Measurements from ENCODE around the gene FBRSL1. TPM values are rescaled to one million over a fixed set of nuclear protein-coding genes. Genes with fewer than 3 reads are reported as not detected.

Gene FBRSL1
- total and polyA plus RNA-seq, 2 donors (not counting 3 experiments of a cell fraction or from before 2014, with no cell fraction given): 19.3 to 79.8 TPM

- BruUV-seq (replicated peaks): no TSS peak
- Histone ChIP-seq H4K20me1 (replicated peaks; ENCODE audit: control insufficient read depth, extremely low read depth, insufficient read depth, low read length) (no peaks in the 10 kb centered on the region), H3K9me3 (replicated peaks; ENCODE audit: control insufficient read depth, insufficient read depth, low read length) (no peaks in the 10 kb centered on the region), H3K36me3 (ENCODE audit: control insufficient read depth in 2 of 2, extremely low read depth in 1 of 2, insufficient read depth in 2 of 2, low read length in 2 of 2) (no peaks in the 10 kb centered on the region), H3K4me2 (ENCODE audit: insufficient read depth, low read length) (no peak overlapping the region), H3K9me1 (replicated peaks; ENCODE audit: control insufficient read depth, extremely low read depth, insufficient read depth, low read length) (no peaks in the 10 kb centered on the region), H3K79me2 (ENCODE audit: control insufficient read depth, insufficient read depth, low read length) (no peaks in the 10 kb centered on the region), H3K4me3 (replicated peaks in 1 of 3; ENCODE audit: insufficient read depth in 1 of 3, low read depth in 1 of 3, low read length in 3 of 3) (no peak overlapping the region), H3K4me1 (ENCODE audit: control insufficient read depth, extremely low read depth, insufficient read depth, low read length) (no peaks in the 10 kb centered on the region), H3K9ac (replicated peaks; ENCODE audit: extremely low read depth, insufficient read depth, low read length) (no peak overlapping the region), H3K27me3 (ENCODE audit: control insufficient read depth in 2 of 2, insufficient read depth in 2 of 2, low read length in 2 of 2) (no peaks in the 10 kb centered on the region), H3K27ac (ENCODE audit: insufficient read depth, low read depth, low read length) (no peak overlapping the region), H2AFZ (ENCODE audit: low read depth, low read length) (no peak overlapping the region)
- DNase-seq (ENCODE audit: low read depth, low spot score) (no peak), FAIRE-seq (no peak)
- ChIA-PET CTCF (interaction anchor here (1.0 to 5.1 kb wide), 3 partner anchors 14 to 106 kb away, joined by 3 to 75 read pairs (median 3); no protein-coding TSS in a partner anchor), POLR2A (no interaction called here)
- dilution Hi-C loops (cut with MboI; ENCODE audit: extremely low pct_ligation_motif_present, low sequenced_read_pairs): no loop called here
- intact Hi-C loops (cut with micrococcal nuclease): loop anchor here (10.0 kb wide), 1 partner anchor 56 kb away; no protein-coding TSS in a partner anchor
- no peak for TF ChIP-seq POLR2A (IDR thresholded peaks at IDR 0.05; ENCODE audit: low read depth, low read length)
- TF ChIP-seq EZH2 (IDR thresholded peaks at IDR 0.05; ENCODE audit: borderline replicate concordance, low read depth, low read length, severe bottlenecking): no peak
- no peak for TF ChIP-seq POLR2AphosphoS5 (IDR thresholded peaks at IDR 0.05; ENCODE audit: insufficient read depth, low read depth, low read length)
These were observed 31.2 kb downstream of the FBRSL1 start for GRCh38 chr12:132521200-132521580.

- no peaks in the 10 kb centered on the region for H3K9me3 ChIP-seq (replicated peaks; ENCODE audit: control insufficient read depth, insufficient read depth, low read length)
- H4K20me1 ChIP-seq (replicated peaks; ENCODE audit: control insufficient read depth, extremely low read depth, insufficient read depth, low read length): no peaks in the 10 kb centered on the region
- H3K4me3 ChIP-seq (replicated peaks in 1 of 3; ENCODE audit: insufficient read depth in 1 of 3, low read depth in 1 of 3, low read length in 3 of 3): no peak overlapping the region
- intact Hi-C loops (cut with micrococcal nuclease): loop anchor here (10.0 kb wide), 1 partner anchor 57 kb away; no protein-coding TSS in a partner anchor
- no peaks in the 10 kb centered on the region for H3K36me3 ChIP-seq (ENCODE audit: control insufficient read depth in 2 of 2, extremely low read depth in 1 of 2, insufficient read depth in 2 of 2, low read length in 2 of 2)
- ChIA-PET POLR2A (no interaction called here), CTCF (interaction anchor here (1.1 to 5.1 kb wide), 2 partner anchors 61 to 106 kb away, joined by 3 to 75 read pairs; no protein-coding TSS in a partner anchor)
- H3K79me2 ChIP-seq (ENCODE audit: control insufficient read depth, insufficient read depth, low read length): no peaks in the 10 kb centered on the region
- H2AFZ ChIP-seq (ENCODE audit: low read depth, low read length): no peak overlapping the region
- no peak overlapping the region for H3K27ac ChIP-seq (ENCODE audit: insufficient read depth, low read depth, low read length)
- FAIRE-seq: no peak
- no peaks in the 10 kb centered on the region for H3K9me1 ChIP-seq (replicated peaks; ENCODE audit: control insufficient read depth, extremely low read depth, insufficient read depth, low read length)
- TF ChIP-seq JUN (IDR thresholded peaks at IDR 0.05; ENCODE audit: borderline replicate concordance, insufficient read depth, insufficient read length, low read depth) (no peak), MAX (IDR thresholded peaks at IDR 0.05; ENCODE audit: insufficient read depth, insufficient read length) (no peak), EZH2 (IDR thresholded peaks at IDR 0.05; ENCODE audit: borderline replicate concordance, low read depth, low read length, severe bottlenecking) (no peak), GATA2 (IDR thresholded peaks at IDR 0.05; ENCODE audit: insufficient read depth, insufficient read length, low read depth, low read length) (no peak), POLR2AphosphoS5 (IDR thresholded peaks at IDR 0.05; ENCODE audit: insufficient read depth, low read depth, low read length) (no peak)
- no peak overlapping the region for H3K4me2 ChIP-seq (ENCODE audit: insufficient read depth, low read length)
- no peaks in the 10 kb centered on the region for H3K27me3 ChIP-seq (ENCODE audit: control insufficient read depth in 2 of 2, insufficient read depth in 2 of 2, low read length in 2 of 2)
- DNase-seq (ENCODE audit: low read depth, low spot score): no peak
- BruUV-seq (replicated peaks): no TSS peak
- H3K9ac ChIP-seq (replicated peaks; ENCODE audit: extremely low read depth, insufficient read depth, low read length): no peak overlapping the region
- no peaks in the 10 kb centered on the region for H3K4me1 ChIP-seq (ENCODE audit: control insufficient read depth, extremely low read depth, insufficient read depth, low read length)
- dilution Hi-C loops (cut with MboI; ENCODE audit: extremely low pct_ligation_motif_present, low sequenced_read_pairs): no loop called here
These were observed 31.9 kb downstream of the FBRSL1 start for GRCh38 chr12:132521712-132522292.
